GM21381 (cell line): Measurements from ENCODE around the gene DUSP6.

Experiments
- ATAC-seq: cut with Tn5 transposase; IDR thresholded peaks from one replicate; pipeline ENCODE4 v1.9.1; 2021; ENCODE audit warnings: mild to moderate bottlenecking, moderate library complexity; ENCODE audit not compliant: unreplicated experiment

DUSP6 gene

DNA sequence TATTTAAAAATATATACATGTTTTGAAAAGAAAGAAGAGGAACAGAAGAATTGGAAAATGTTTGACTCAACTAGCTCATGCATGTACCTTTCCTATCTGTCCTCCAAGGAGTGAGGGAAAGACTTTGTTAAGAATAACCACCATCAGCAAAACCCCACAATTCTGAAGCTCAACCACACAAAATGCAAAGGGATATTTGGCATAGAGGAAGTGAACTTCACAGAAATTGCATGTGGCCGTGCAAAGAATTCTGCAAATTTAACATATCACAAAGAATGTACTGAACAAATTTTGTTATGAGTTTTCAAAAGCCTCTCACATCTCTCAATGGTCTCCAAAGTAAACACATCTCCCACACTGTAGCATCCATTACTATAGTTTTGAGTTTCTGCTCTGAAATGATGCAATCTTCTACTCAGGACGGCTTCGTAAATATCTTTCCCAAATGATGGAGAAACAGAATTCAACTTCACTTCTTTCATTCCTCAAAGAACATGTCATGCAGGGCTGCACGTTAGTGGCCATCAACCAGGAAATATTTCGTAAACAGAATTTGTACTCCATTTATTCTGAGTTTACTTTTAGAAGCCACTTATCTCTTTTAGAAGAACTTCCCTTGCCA, 17.6 kb downstream of the DUSP6 start:
- no peak for ATAC-seq

DNA sequence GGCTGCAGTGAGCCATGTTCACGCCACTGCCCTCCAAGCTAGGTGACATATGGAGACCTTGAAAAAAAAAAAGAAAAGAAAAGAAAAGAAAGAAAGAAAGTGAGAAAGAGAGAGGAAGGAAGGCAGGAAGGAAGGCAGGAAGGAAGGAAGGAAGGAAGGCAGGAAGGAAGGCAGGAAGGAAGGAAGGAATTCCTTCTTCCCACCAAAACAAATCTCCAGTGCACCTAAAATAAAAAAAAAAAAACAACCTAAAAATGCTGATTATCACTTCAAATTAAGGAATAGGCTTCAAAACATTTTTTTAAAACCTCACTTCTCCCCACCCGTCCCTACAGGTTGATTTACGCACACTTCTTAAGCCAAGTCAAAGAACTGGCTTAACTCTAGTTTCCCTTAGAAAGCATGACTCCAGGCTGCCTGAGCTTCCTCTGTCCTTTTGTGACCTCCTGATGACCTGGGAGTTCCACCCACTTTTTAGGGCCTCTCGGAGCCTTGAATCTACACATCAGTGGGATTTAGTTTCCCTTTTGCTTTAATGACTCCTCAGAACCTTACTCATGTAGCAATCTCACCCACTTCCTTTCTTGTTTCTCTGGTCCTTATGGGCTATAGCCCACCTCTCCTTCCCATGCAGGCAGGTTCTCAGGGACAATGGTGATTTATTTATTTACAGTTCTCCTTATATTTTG, 18.6 kb downstream of the DUSP6 start:
- ATAC-seq, result no peak

DNA sequence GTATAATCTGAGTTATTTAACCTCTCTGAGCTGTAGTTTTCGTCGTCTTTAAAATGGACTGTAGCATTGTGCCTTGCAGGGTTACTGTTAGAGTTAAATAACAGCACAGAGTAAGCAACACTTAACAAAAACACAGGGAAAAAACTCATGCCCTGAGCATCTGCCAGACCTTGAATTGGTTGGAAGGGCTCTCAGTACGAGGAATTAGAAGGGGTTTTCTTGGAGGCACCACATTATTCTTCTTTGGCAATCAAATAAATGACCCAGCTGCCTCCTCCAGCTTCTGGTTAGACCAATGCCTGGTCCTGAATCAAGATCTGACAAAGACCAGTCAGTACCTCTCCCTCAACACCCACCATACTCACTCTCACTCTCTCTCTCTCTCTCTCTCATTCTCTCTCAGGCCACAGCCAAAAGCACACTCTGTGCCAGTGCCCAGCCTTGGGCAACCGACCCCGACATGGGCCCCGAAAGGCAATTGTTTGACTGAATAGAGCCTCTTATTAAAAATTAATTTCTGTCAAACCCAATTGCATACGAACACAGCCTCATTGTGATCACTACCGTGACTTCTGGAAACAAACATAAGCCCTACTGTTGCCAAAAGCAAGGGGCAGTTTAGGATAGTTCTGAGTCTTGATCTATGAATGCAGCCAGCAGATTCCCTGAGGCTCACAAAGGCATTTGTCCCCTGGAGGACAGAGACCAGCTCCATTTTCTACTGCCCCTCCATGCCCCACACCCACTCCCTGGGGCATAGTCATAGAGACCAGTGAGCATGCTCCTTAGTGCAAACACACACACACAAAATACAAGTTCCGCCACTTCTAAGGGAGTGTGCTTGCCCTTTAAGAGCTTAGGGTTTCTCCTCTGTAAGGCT, 23.9 kb downstream of the DUSP6 start:
- ATAC-seq, result no peak

DNA sequence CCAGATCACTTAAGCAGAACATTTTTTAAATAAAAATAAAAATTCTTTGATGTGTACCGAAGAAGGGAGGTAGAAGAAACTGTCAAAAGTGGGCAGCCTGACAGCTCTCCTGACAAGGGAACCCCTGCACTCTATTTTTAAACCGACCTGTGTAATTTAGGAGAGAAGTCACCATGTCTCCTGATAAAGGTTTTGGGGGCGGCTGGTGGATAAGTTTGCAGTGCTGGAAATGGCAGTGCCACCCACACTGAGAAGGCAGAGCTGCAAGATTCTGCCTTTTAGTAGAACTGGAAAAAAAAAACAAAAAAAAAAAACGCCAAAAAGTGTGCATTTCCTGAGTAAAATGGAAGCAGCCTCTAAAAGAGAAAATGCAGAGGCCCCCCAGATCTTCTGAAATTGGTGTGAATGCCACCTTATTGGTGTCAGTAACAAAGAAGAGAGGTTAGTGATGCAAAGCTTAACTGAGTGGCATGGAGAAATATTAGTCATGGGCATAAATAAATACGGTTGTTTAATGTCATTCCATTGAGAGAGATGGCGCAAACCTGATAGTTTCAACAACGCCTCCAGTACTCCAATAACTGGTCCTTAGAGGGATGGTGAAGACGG, 24.7 kb downstream of the DUSP6 start:
- no peak for ATAC-seq

DNA sequence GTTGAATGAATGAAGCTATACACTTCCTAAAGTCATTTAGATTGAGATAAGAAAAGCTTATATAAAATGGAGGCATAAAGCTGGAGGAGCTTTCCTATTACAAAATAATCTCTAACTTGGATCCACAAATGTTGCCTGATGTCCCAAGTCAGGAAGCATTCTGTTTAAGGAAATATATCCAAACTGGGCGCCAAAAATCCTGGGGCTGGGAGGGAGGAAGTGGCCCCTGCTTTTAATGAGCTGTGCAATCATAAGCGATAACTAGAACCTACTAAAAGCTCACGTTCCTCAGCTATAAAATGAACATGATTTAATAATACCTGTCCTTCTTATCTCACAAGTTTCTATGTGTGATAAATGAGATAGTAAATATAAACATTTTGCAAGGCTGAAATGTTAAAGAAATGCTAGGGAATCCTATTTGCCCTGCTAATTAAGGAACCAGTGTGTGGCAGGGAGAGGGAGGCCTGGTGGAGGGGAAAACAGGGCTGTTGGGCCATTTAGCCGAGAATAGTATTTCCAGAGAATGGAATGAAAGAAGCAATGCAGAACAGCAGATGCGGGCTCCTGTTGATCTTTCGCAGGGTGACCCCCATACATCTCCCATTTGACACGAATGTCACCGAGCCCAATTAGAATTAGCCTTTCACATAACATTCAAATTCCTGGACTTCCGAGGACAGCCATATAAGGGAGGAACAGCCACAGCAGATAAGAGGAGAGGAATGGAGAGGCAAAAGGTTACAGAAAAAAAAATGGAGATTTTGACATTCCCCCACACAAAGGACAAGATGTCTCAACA, 25.9 kb downstream of the DUSP6 start:
- ATAC-seq, result no peak

DNA sequence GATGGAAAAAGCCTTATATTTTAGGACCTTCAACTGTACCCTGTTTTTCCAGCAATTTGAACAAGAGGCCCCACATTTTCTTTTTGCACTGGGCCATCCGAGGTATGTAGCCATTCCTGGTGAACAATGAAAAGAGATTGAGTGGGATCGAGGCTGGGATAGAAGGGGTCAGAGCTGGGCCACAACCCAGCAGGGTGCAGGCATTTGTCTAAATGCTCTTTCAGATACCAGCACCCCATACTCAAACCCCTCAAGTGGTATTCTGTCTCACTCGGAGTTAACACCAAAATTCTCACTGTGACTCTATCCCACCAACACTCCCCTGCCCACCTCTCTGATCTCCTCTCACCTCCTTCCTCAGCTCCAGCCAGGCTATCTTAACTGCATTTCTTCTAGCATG, 26.8 kb downstream of the DUSP6 start:
- ATAC-seq, result no peak

DNA sequence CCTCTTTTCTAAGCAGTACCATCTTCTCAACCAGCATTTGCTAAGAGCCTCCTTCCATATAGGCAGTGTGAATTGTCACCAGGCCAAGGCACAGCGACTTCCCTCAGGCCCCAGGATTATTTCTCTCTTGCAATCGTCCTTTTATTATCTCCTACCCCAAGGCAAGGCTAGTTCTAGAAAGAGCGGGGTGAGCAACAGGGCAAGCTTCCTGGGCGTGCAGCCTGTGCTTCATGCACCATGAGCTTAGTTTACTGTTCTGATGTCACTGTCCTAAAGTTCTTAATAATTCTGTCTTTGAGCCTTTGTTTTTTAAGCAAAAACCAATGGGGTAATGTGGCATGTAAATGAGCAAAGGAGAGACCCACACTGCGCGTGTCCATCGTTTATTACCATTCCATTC, 27.9 kb downstream of the DUSP6 start:
- no peak for ATAC-seq

DNA sequence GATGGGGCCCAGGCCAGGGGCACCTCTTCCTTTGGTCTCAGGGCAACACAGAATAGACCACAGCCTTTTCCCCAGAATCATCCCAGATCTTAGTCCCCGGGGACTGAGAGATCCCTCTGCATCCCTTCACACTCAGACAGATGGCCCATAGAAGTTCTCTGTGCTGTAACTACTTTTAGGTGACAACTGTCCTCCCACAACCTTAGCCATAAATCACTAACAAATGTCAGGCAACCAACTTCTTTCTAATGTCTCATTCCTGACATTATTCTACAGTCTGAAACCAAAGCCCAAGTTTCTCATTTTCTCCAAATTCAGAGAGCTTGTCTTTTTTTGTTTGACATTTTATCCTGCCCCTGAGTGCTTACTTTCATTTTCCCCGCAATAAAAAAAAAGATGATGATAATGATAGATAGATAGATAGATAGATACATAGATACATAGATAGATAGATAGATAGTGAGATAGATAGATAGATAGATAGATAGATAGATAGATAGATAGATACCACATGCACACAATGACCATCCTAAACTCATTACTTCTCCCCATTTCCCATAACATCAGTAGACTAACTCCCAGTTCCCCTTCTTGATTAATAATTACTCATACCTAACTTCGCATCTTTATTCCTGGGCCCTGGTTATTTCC, 28.6 kb downstream of the DUSP6 start:
- no peak for ATAC-seq

DNA sequence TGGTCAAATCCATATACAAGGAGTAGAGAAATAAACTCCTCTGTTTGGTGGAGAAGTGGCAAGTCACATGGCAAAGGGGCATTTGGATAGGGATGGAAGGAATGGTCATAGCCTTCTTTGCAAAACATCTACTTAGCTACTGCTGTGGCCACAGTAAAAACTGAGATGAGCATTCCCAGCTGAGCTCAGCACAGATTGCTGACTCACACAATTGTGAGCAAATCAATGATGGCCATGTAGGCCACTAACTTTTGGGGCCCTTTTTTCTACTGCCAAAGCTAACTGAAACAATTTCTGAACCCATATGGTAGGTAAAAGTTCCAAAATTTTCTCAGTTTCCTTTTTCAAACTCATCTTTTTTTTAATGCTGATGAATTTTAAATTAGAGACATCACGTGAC, 31.6 kb downstream of the DUSP6 start:
- no peak for ATAC-seq

DNA sequence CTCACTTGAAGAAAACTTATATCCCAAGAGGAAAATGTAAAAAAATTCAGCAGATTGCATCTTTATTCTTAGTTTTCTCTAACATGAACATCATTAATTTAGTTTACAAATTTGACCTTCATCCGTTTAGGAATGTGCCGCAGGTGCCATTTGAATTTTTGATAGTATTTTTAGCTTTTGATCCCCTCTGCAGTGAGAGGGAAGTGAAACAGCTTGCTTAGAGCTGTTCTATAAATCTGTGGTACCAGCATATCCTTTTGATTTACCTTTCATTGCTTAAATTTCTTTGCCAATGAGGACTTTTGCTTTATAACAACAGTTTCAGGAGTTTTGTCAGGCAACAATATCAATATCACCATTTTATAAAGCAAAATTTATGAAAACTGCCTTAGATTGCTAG, 32.7 kb downstream of the DUSP6 start:
- no peak for ATAC-seq

DNA sequence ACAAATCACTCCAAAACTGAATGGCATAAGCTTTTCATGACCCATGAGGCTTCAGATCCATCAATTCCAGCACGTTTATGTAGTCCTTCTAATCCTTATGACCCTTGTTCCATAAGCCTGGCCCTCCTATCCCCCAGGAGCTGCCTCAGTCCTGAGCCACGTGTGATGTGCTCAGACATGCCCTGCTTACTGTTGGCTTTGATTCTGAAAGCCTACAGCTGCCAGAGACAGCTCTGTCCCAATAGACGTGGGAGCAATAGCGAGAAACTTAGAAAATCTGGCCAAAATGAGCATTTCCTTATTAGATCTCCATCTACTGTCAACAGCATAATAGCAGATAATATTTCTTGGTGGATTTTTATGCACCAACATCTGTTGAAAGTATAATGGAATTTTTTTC, 33.2 kb downstream of the DUSP6 start:
- no peak for ATAC-seq

DNA sequence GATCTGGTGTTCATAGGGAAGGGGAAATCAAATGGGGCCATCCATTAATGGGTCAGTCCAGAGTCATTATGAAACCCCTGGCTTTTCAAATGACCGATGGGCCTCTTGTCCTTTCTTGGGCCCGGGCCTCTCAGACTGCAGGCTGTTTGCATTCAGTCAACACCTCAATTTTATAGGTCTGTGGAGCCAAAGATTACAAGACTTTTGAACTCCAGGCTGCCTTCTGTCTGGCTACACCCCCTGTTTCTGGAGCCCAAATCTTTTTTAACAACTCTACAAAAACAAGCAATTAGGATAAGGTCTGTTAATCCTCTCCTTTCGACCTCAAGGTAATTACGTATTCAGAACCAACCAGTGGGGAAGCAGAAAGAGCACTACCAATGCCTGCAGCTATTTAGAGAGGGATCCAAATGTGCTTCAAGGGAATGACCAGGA, 35.6 kb downstream of the DUSP6 start:
- no peak for ATAC-seq

DNA sequence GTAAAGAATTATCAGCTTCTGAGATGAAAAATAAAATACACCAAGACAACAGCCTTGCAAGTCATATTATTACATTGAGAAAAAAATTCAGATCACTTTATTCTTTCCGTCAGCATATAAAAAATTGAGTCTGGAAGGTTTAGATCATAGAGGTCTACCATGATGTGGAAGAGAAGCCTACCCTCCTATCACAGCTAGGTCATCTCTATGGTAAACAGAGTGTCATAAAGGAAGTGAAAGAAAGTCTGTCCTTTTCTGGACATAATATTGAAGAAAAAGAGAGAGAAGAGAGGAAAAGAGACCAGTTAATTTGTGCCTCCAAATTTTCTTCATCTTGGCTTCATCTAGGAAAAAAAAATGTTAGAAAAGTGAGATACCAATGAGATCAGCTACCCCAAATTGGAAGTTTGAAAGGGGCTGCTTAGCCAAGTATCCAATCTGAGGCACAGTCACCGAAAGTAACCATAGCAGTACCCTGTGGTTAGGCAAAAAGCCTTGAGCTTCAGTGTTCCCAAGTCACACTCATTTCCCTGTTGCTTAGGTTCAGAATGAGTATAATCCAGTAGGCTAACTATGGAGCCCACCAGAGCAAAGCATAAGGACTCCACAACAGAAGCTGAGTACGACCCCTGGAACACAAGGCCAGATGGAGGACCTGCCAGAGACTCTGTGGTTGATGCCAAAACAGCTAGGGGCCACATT, 38.1 kb downstream of the DUSP6 start:
- ATAC-seq, result no peak

DNA sequence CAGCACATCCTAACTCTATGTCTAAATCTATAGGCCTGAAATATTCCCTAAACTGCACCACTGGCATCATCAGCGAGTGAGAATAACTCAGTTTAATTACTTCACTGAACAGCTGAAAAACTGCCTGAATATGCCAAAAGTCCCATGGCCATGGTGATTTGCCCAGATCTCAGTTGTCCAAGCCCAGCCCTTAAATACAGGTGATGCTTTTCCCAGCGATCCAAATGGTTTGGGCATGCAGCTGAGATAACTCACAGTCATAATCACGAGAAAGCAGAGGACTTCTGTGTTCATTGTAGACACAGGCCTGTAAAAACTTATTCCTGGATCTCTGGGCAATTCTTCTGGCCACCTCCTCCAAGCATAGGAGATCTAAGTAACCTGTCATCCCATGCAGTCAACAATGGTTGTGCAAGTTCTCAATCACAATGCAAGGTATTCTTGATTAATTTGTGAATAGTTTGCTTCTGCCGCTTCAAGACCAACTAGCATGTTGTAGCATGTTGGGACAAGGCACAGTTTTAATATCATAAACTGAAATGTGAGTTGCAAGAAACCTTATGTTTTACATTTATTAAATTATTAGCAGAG, 40.5 kb downstream of the DUSP6 start:
- ATAC-seq, result no peak

DNA sequence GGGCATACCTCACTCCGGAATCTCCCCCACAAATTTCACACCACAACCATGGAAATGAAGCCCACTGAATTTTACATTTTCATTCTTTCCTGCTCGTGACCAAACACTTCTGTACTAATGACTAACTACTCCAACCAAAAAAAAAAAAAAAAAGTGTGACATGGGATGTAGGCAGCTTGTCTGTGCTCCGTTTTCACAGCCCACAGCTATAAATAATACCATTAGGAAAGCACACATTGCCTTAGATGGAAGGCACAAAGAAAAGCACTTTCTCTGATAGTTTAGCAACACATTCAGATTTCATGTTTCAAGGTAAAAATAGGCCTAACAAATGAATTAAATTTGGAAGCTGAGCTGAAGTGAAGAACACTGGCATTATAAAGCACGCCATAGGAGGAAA, 42.5 kb downstream of the DUSP6 start:
- ATAC-seq, result no peak

DNA sequence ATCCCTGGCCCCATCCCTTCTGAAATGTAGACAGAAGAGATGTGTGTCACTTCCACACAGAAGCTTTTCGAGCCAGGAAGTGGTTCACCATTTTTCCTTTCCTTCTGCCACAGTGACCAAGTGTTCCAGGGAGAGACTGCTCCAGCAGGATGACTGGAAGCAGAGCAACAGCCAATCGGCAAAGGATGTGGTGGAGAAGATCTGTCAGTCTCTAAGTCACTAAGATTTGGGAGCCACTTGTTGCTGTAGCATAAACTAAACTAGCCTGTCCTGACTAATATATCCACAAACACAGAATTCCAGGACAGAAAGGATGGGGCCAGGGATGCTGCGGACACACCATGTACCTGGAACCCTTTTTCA, 42.9 kb downstream of the DUSP6 start:
- no peak for ATAC-seq

DNA sequence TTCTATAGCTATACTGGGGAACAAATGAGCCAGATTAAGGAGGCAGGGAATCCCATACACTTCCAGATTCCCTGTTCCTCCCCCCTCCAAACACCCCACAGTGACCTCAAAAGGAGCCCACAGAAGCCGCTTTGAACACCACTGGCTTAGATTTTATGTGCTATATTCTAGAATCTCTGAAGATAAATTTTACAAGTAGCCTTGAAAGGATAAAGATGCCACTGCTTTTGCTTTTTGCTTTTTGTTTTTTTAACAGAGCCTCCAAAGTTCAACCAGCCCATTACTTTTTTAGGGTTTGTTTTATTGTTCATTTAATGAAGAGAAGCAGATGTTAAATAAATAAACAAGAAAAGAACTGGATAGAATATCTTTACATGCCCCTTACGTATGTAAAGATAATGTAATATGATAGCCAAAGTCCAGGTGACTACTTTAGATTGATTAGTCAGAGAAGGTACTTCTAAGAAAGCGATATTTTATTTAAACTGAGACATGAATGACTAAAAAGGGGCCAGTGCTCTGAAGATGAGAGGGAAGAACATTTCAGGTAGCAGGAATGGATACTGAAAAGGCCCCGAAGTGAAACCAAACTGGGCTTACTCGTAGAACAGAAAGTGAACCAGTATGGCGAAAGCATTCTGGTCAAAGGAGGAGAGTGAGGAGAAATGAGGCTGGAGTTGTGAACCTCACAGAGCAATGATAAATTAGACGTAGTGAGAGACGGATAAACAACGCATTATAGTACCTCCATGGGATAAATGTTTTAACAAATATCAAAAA, 44.6 kb downstream of the DUSP6 start:
- ATAC-seq, result no peak

DNA sequence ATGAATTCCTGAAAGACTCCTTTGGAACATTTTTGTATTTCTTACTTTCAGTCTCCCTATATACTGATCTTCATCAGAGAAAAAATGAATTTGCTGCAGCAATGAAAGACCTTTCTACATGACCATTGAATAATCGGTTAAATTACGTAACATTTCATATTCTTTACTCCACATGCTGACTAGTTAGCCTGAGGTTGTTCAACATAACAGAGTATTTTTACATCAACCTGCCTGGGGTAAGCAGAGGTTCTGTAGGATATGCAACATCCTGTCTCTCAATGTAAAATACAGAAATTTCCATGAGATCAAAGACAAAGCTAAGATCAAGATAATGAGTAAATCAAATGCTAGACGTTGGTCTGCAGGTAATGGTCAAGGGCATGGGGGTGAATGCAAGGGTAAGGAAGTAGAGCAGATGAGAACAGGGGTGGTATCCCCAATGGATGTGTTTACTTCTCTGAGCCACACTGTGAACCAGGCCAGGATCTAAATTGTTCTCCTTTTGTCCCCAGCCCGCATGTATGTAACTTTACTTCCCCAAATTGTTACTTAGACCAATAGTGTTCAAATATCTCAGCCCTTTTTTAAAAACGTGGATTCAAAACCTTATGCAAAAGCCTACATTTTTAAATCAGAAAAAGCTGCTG, 45.4 kb downstream of the DUSP6 start:
- no peak for ATAC-seq
